ENCODE data around the gene SGTA.
A peak's percentile ranks its signal among the peaks of the same experiment; 100 is the strongest.
"Not testable (repeated sequence)": the region's sequence is repeated elsewhere in the genome, so short reads cannot be mapped to it uniquely, and the experiment has no call there.

The SGTA gene

GRCh38 chr19:2719920-2720776 is 62.9 kb downstream of the SGTA start:
- no peak overlapping the region for H3K9ac ChIP-seq (ENCODE audit: low read depth, low read length)
- 0 out of 2 replicates have a peak, but pooled peaks cover 3% of the 10 kb centered on the region for H3K4me1 ChIP-seq (ENCODE audit: control insufficient read depth, insufficient read depth, low read length)
- H3K4me3 ChIP-seq (ENCODE audit: low read depth, low read length): peak overlapping the region; percentile 63
- peak overlapping the region; percentile 36 for H3K27ac ChIP-seq (ENCODE audit: low read depth, low read length)
- no peaks in the 10 kb centered on the region; the same call in 1 of the 2 replicates for H3K27me3 ChIP-seq (ENCODE audit: control insufficient read depth, insufficient read depth, low read length)
- peaks cover 5% of the 10 kb centered on the region; the same call in 1 of the 2 replicates for H3K9me3 ChIP-seq (ENCODE audit: control insufficient read depth, insufficient read depth, low read length)
- H3K36me3 ChIP-seq (ENCODE audit: control insufficient read depth, insufficient read depth, low read length): no peaks in the 10 kb centered on the region

GRCh38 chr19:2719232-2719735 is 63.8 kb downstream of the SGTA start:
- peaks cover 7% of the 10 kb centered on the region; the same call in 1 of the 2 replicates for H3K9me3 ChIP-seq (ENCODE audit: control insufficient read depth, insufficient read depth, low read length)
- H3K27ac ChIP-seq (ENCODE audit: low read depth, low read length): peak overlapping the region; percentile 36
- no peaks in the 10 kb centered on the region for H3K36me3 ChIP-seq (ENCODE audit: control insufficient read depth, insufficient read depth, low read length)
- 0 out of 2 replicates have a peak, but pooled peaks cover 3% of the 10 kb centered on the region for H3K4me1 ChIP-seq (ENCODE audit: control insufficient read depth, insufficient read depth, low read length)
- H3K9ac ChIP-seq (ENCODE audit: low read depth, low read length): no peak overlapping the region
- H3K27me3 ChIP-seq (ENCODE audit: control insufficient read depth, insufficient read depth, low read length): no peaks in the 10 kb centered on the region; the same call in 1 of the 2 replicates
- no peak overlapping the region for H3K4me3 ChIP-seq (ENCODE audit: low read depth, low read length)

GRCh38 chr19:2717638-2718541 is 65.2 kb downstream of the SGTA start:
- Histone ChIP-seq H3K27me3 (ENCODE audit: control insufficient read depth, insufficient read depth, low read length) (no peaks in the 10 kb centered on the region; the same call in 1 of the 2 replicates), H3K4me1 (ENCODE audit: control insufficient read depth, insufficient read depth, low read length) (0 out of 2 replicates have a peak, but pooled peaks cover 3% of the 10 kb centered on the region), H3K36me3 (ENCODE audit: control insufficient read depth, insufficient read depth, low read length) (no peaks in the 10 kb centered on the region), H3K9me3 (ENCODE audit: control insufficient read depth, insufficient read depth, low read length) (peaks cover 7% of the 10 kb centered on the region; the same call in 1 of the 2 replicates), H3K27ac (ENCODE audit: low read depth, low read length) (no peak overlapping the region), H3K9ac (ENCODE audit: low read depth, low read length) (no peak overlapping the region), H3K4me3 (ENCODE audit: low read depth, low read length) (no peak overlapping the region)

- Histone ChIP-seq H3K4me1 (ENCODE audit: control insufficient read depth, insufficient read depth, low read length) (0 out of 2 replicates have a peak, but pooled peaks cover 3% of the 10 kb centered on the region), H3K9ac (ENCODE audit: low read depth, low read length) (no peak overlapping the region)
Measured at GRCh38 chr19:2716722-2717637, 66.1 kb downstream of the SGTA start.

GRCh38 chr19:2716275-2716650 is 66.8 kb downstream of the SGTA start:
- no peak overlapping the region for H3K9ac ChIP-seq (ENCODE audit: low read depth, low read length)
- H3K4me3 ChIP-seq (ENCODE audit: low read depth, low read length): no peak overlapping the region
- H3K36me3 ChIP-seq (ENCODE audit: control insufficient read depth, insufficient read depth, low read length): no peaks in the 10 kb centered on the region
- H3K4me1 ChIP-seq (ENCODE audit: control insufficient read depth, insufficient read depth, low read length): 0 out of 2 replicates have a peak, but pooled peaks cover 3% of the 10 kb centered on the region
- no peak overlapping the region for H3K27ac ChIP-seq (ENCODE audit: low read depth, low read length)
- H3K9me3 ChIP-seq (ENCODE audit: control insufficient read depth, insufficient read depth, low read length): peaks cover 7% of the 10 kb centered on the region; the same call in 1 of the 2 replicates
- H3K27me3 ChIP-seq (ENCODE audit: control insufficient read depth, insufficient read depth, low read length): no peaks in the 10 kb centered on the region

More at GRCh38 chr19:2716722-2717637, 66.1 kb downstream of the SGTA start:
- Histone ChIP-seq H3K27ac (ENCODE audit: low read depth, low read length) (no peak overlapping the region), H3K9me3 (ENCODE audit: control insufficient read depth, insufficient read depth, low read length) (peaks cover 7% of the 10 kb centered on the region; the same call in 1 of the 2 replicates), H3K27me3 (ENCODE audit: control insufficient read depth, insufficient read depth, low read length) (no peaks in the 10 kb centered on the region; the same call in 1 of the 2 replicates), H3K4me3 (ENCODE audit: low read depth, low read length) (no peak overlapping the region), H3K36me3 (ENCODE audit: control insufficient read depth, insufficient read depth, low read length) (no peaks in the 10 kb centered on the region)

GRCh38 chr19:2715470-2716274 is 67.4 kb downstream of the SGTA start:
- Histone ChIP-seq H3K36me3 (ENCODE audit: control insufficient read depth, insufficient read depth, low read length) (no peaks in the 10 kb centered on the region), H3K27ac (ENCODE audit: low read depth, low read length) (no peak overlapping the region), H3K9ac (ENCODE audit: low read depth, low read length) (no peak overlapping the region), H3K4me3 (ENCODE audit: low read depth, low read length) (no peak overlapping the region), H3K27me3 (ENCODE audit: control insufficient read depth, insufficient read depth, low read length) (no peaks in the 10 kb centered on the region), H3K4me1 (ENCODE audit: control insufficient read depth, insufficient read depth, low read length) (0 out of 2 replicates have a peak, but pooled peaks cover 3% of the 10 kb centered on the region), H3K9me3 (ENCODE audit: control insufficient read depth, insufficient read depth, low read length) (peaks cover 7% of the 10 kb centered on the region; the same call in 1 of the 2 replicates)

GRCh38 chr19:2714531-2715269 is 68.4 kb downstream of the SGTA start:
- peaks cover 7% of the 10 kb centered on the region; the same call in 1 of the 2 replicates for H3K9me3 ChIP-seq (ENCODE audit: control insufficient read depth, insufficient read depth, low read length)
- no peak overlapping the region for H3K9ac ChIP-seq (ENCODE audit: low read depth, low read length)
- 0 out of 2 replicates have a peak, but pooled peaks cover 2% of the 10 kb centered on the region for H3K4me1 ChIP-seq (ENCODE audit: control insufficient read depth, insufficient read depth, low read length)
- H3K27ac ChIP-seq (ENCODE audit: low read depth, low read length): no peak overlapping the region
- no peak overlapping the region for H3K4me3 ChIP-seq (ENCODE audit: low read depth, low read length)
- H3K27me3 ChIP-seq (ENCODE audit: control insufficient read depth, insufficient read depth, low read length): no peaks in the 10 kb centered on the region
- H3K36me3 ChIP-seq (ENCODE audit: control insufficient read depth, insufficient read depth, low read length): no peaks in the 10 kb centered on the region

- H3K9ac ChIP-seq (ENCODE audit: low read depth, low read length); H3K27ac ChIP-seq (ENCODE audit: low read depth, low read length); H3K36me3 ChIP-seq (ENCODE audit: control insufficient read depth, insufficient read depth, low read length); H3K4me1 ChIP-seq (ENCODE audit: control insufficient read depth, insufficient read depth, low read length); H3K9me3 ChIP-seq (ENCODE audit: control insufficient read depth, insufficient read depth, low read length); H3K4me3 ChIP-seq (ENCODE audit: low read depth, low read length); H3K27me3 ChIP-seq (ENCODE audit: control insufficient read depth, insufficient read depth, low read length): not testable (repeated sequence)
Measured at GRCh38 chr19:2714102-2714501, 69.0 kb downstream of the SGTA start.

GRCh38 chr19:2713170-2713569 is 69.9 kb downstream of the SGTA start:
- not testable (repeated sequence) for H3K27ac ChIP-seq (ENCODE audit: low read depth, low read length)

More at GRCh38 chr19:2713170-2713569, 69.9 kb downstream of the SGTA start:
- not testable (repeated sequence) for H3K9ac ChIP-seq (ENCODE audit: low read depth, low read length); H3K4me3 ChIP-seq (ENCODE audit: low read depth, low read length); H3K4me1 ChIP-seq (ENCODE audit: control insufficient read depth, insufficient read depth, low read length); H3K36me3 ChIP-seq (ENCODE audit: control insufficient read depth, insufficient read depth, low read length); H3K9me3 ChIP-seq (ENCODE audit: control insufficient read depth, insufficient read depth, low read length); H3K27me3 ChIP-seq (ENCODE audit: control insufficient read depth, insufficient read depth, low read length)

Measured in HUES48 (cell line).